HG02870 (cell line): ENCODE results near the gene TCF23.
"Not testable (repeated sequence)": the region's sequence is repeated elsewhere in the genome, so short reads cannot be mapped to it uniquely, and the experiment has no call there.

Source experiments
- ATAC-seq: cut with Tn5 transposase; IDR thresholded peaks from one replicate; pipeline ENCODE4 v1.9.1; 2021; ENCODE audit warnings: mild to moderate bottlenecking, moderate library complexity; ENCODE audit not compliant: unreplicated experiment

The TCF23 gene

DNA sequence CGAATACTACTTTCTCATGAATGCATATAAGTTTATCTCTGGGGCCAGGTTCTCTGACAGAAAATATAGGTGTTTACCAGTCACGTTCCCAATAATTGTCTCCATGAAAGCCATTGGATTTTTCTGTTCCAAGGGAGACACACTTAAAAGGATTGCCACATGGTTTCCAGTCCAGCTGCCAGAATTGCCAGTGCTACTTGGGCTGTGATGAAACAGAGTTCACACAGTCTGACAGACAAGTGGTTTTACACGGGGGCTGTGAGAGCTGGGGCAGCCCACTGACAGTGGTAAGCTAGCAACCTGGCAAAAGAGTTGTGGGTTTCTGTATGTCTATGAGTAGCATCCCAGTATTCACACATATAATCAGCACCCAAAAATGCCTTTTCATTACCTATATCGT, 35.3 kb downstream of the TCF23 start:
- ATAC-seq: no peak

DNA sequence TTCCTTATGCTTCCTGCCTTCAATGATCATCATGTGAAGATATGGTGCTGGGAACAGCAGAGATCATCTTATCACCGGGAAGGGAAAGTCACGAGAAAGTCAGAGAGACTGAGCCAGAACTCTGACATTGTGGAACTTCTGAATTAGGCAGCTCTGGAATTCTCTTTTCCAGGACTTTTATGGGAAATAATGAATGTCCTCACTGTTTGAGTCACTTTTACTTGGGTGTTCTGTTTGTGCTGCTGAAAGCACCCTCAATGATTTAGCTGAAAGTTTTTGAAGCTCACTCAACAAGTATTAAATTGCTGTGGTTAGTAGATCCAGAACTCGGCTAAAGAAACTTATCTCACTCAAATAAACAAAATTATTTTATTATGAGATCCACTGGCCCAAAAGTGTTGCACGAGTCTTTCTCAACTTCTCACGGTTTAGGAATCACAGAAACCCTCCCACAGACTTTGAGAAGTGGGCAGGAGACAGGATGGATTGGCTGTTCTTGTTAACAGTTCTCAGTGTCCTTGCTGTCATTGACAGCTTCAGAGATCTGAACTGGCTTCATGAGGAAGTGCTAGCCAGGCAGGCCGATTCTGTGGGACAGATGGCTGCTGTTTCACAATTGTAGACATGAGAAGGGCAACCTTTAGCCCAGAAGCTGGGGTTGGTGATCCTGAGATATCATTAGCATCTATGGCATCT, 36.7 kb downstream of the TCF23 start:
- no peak for ATAC-seq

DNA sequence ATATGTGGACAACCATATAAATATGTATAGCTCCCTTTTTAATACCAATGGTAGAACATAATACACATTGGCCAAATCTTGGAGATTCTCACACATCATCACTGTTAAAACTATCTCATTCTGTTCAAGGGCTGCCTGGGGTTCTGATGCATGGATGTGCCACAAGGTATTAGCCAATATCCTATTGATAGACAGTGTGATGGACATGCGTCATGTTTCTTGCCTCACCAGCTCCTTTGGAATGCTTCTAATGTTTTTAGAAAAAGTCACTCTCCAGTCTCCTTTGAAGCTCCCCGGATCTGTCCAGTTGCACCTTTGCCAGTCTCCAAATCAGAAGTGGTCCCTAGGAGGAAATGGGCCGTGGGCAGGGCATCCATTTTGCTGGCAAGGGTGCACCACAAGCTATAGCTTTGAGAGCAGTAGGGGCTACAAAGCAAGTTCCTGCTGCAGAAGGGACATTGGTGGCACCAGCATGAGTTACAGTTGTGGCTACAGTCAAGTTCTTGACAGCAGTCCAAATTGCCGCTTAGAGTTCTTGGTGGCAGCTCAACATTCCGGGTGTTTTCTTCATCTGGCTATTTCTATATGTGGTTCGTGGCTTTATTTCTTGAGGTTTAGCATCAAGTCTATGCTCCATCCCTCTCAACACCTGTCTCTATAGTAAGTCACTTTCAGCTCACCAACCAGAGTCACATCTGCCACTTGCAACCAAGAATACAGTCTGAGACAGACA, 38.0 kb downstream of the TCF23 start:
- ATAC-seq: no peak

DNA sequence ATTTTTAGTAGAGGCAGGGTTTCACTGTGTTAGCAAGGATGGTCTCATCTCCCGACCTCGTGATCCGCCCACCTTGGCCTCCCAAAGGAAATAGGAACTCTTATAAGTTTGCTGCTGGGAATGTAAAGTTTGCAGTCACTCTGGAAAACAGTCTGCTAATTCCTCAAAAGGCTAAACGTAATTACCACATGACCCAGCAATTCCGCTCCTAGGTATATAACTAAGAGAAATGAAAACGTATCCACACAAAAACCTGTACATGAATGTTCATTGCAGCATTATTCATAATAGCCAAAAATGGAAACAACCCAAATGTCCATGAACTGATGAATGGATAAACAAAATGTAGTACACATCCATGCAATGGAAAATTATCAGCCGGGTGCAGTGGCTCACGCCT, 41.2 kb downstream of the TCF23 start:
- ATAC-seq: no peak

DNA sequence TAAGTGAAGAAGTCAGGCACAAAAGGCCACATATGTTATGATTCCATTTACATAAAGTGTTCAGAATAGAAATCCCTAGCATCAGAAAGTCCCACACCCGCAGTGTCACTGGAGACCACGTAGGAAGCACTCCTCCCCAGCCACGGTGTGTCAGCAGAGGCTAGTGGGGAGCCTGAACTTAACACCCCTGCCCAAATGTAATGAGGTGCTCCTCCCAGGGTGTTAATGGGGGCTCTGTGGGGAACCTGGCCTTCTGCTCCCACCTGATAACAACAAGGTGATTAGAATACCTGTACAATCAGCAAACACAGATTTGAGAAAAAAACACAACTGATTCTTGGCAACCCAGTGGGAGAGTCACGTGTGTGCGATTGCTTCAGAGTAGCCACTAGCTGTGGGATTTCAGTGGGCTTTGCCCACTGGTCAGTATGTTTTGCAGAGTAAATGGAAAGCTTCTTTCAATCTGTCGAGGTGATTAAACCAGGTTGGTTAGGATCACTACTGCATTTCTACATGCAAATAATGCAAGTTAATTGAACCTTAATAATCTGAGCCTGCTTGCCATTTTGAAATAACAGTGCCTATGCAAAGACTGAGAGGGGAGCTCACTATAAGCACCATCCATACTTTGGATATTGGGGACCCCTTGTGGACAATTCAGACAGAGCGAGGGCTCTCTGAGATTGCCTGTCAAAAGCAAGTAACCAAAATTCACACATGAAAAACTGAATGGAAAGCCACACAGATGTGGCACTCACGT, 42.4 kb downstream of the TCF23 start:
- ATAC-seq: no peak

DNA sequence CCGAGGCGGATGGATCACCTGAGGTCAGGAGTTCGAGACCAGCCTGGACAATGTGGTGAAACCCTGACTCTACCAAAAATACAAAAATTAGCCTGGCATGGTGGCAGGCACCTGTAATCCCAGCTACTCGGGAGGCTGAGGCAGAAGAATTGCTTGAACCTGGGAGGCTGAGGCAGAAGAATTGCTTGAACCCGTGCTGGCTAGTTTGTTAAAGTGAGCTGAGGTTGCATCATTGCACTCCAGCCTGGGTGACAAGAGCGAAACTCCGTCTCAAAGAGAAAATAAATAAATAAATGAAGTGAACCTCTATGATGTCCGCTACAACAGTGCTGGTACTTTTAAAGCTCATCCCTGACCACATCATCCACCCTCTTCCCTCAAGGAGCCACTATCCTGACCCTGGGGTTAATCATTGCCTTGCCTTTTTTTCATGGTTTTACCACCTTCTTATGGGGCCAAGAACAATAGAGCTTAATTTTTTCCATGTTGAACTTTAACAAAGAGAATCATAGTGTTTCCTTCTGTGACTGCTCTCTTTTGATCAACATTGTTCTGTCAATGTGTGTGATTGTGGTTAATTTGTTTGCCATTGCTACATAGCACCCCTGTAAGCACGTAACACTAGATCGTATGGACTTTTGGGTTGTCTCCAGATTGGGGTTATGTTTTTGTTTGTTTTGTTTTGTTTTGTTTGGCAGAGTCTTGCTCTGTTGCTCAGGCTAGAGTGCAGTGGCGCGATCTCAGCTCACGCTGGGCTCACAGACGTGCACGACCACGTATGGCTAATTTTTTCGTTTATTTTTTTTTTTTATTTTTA, 45.9 kb downstream of the TCF23 start:
- no peak for ATAC-seq

DNA sequence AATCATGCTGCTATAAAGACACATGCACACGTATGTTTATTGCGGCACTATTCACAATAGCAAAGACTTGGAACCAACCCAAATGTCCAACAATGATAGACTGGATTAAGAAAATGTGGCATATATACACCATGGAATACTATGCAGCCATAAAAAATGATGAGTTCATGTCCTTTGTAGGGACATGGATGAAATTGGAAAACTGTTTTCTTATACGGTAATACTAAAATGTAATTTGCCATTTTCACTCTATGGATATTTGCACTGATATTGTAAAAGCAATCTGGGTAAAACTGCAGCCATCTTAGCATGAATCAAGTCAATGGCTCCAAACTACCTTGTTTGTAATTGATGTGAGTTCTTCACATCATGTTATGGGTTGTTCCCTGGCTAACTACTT, 47.0 kb downstream of the TCF23 start:
- not testable (repeated sequence) for ATAC-seq

DNA sequence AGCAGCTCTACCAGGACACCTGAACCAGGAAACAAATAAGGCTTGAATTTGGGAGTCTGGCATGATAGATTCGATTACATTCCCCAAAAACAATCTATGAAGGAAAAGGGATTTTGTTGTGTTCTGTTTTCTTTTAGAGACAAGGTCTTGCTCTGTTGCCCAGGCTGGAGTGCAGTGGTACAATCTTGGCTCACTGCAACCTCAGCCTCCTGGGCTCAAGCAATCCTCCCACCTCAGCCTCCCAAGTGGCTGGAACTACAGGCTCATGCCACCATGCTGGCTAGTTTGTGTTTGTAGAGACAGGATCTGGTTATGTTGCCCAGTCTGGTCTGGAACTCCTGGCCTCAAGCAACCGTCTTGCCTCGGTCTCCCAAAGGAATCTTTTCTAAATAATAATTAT, 49.3 kb downstream of the TCF23 start:
- not testable (repeated sequence) for ATAC-seq

DNA sequence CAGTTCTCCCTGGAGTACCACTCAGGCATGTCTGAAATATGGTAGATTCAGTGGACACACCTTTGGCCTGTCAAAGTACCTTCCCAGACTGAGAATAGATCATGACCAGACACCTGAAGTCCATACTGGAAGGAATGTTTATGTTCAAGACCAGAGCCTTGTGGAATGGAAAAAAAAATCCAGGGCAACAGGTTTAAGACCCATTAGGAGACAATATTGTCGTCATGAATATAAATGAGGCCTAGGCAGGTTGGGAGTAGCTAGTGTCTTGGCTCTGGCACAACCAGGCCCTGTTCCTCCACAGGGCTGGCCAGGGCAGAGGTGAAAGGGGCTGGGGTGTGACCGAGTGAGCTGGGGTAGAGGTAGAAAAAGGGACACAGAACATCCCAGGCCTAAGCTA, 49.8 kb downstream of the TCF23 start:
- ATAC-seq: no peak

DNA sequence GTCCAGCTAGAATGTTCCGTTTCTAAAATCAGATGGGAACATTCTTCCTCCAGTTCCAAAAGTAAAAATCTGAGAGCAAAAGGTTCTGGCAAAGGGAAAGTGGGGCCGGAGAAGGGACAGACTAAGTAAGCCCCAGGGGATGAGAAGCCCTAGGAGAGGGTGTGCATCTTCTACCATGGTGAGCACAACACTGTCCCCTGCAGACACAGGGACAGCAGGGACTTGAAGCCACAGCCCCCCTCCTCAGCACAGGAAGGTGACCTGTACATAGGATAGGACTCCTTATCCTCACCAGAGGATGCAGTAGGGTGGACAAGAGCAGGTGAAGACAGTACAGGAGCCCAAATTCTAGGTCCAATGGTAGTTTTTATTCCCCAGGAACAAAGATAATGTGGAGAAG, 50.4 kb downstream of the TCF23 start:
- ATAC-seq: no peak

DNA sequence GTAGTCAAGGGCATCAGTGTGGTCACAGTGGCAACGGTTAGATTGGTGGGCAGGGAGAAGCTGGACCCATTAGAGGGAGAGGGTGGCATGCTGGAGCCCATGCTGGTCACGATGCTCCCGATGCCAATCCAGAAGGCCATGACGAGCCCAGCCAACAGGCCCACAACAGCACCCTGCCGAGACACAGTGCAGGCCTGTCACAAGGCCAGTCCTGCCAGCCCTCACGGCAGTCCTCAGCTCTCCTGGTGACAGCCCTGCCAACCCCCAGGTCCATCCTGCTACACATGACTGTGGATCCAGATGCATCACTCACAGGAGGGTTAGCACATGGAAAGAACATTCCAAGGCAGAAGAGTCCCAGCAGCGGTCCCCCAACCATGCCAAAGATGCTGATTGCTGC, 52.9 kb downstream of the TCF23 start:
- ATAC-seq: no peak

DNA sequence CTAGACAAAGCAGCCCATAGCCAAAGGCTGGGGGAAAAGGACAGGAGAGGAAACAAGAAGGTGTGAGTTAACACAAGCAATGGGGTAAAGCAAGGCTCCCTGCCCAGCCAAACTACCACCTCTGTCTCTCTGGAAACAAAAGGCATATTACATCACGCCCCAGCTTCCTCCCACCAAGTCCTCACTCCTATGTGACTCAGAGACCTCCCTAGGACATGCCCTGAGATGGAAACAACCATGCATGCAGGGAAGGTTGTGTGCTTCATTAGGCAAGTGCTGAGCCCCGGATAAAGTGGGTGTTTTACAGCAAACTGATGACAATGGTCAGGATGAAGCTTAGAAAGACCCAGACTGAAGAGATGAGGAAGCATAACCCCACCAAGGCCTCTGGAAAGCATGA, 54.0 kb downstream of the TCF23 start:
- no peak for ATAC-seq

DNA sequence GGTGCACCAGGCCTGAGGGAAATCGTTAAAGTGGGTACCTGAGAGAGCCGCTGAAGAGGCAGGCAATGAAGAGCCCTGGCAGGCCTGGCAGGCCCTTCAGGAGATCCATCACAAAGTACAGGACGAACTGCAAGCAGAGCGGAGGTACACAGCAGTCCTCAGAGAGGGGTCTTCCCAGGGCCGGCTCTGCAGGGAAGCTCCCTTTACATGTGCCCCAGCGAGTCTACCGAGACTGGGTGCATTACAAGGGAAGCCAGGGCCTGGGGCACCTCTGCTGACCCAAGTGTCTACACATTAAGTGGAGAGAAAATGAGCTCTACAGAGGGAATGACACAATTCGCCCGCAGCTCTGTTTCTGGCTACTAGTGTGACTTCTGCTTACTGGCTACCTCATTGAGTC, 54.9 kb downstream of the TCF23 start:
- ATAC-seq: no peak

DNA sequence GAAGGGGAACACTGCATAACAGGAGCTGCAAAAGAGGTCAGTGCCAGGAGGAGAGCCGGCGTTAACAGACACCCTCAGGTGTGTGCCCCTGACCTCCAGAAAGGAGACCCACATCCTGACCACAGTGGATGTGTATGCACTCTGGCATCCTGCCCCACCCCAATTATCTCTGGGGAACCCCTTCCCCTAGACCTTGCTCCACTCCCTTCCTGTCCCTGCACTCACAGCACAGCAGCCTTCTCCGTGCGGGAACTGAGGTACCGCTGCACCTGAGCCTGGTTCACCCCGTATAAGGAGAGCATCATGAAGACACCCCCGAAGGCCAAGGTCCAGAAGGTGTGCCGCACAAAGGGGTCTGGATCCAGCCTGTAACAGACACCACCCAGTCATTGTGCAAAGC, 55.8 kb downstream of the TCF23 start:
- no peak for ATAC-seq

DNA sequence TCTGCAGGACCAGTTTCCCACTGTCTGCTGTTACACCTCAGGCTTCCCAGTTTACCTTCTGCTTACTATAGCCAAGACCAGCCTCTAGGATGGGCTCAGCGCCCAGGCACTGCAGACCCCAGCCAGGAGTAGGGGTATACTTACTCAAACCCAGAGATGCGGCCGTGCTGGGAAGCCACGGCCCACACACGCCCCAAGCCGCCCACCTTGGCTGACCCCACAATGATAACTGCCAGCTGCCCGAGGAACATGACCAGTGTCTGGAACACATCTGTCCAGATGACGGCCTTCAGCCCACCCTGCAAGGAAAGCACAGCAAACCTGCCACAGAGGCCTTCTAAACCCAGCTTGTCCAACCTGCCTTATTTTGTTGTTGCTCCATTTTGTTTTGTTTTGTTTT, 56.4 kb downstream of the TCF23 start:
- no peak for ATAC-seq

DNA sequence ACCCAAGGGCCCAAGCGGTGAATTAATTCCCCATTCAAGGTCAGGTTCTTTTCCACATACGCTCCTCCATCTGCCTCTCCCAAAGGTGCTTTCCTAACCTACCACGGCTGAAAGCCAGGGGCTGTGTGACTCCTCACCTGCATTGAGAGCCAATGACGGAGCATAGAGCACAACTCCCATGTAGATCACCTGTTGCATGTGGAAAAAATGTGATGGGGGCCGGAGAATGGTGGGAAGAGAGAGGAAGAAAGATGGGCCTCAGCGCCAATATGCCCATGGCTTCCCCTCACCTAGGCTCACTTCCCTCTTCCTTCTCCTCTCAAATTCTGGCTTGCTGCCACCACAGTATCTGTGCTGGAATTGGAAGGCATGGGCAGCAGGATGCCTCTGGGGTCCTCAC, 57.5 kb downstream of the TCF23 start:
- no peak for ATAC-seq
